ENCODE results near the gene CD300LG. TPM values are rescaled to one million over a fixed set of nuclear protein-coding genes. Genes with fewer than 3 reads are reported as not detected.

CD300LG gene
- total RNA-seq, 2 donors from 2014 or later, result 1.8 to 15.5 TPM

DNA sequence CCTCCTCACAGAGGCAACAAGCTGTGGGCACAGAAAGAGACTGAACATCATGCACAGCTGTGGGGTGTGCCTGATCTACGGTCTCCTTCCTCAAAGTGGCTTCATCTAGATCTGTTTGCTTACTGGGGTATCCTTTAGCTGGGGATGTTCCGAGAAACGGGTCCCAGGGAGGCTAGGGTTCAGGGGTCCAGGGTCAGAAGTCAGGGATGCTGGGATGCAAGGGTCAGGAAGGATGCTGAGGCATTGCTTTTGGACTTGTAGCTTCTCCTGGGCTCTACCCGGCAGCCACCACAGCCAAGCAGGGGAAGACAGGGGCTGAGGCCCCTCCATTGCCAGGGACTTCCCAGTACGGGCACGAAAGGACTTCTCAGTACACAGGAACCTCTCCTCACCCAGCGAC, 6.6 kb downstream of the CD300LG start:
- no peaks in the 10 kb centered on the region for H3K9me3 ChIP-seq
- H3K36me3 ChIP-seq (replicated peaks in 1 of 2; ENCODE audit: insufficient read depth in 1 of 2, low read depth in 2 of 2), result no peaks in the 10 kb centered on the region
- 52 to 82% methylated on average over 6 to 7 of the region's 7 CpGs for WGBS, 2 donors
- no peak overlapping the region for H3K27ac ChIP-seq
- intact Hi-C loops (cut with DNase I), result no loop called here
- H3K27me3 ChIP-seq, result no peaks in the 10 kb centered on the region
- ATAC-seq (no peak), DNase-seq (no peak)
- no peak for TF ChIP-seq POLR2A (IDR thresholded peaks at IDR 0.05)
- TF ChIP-seq, protein P1, sequence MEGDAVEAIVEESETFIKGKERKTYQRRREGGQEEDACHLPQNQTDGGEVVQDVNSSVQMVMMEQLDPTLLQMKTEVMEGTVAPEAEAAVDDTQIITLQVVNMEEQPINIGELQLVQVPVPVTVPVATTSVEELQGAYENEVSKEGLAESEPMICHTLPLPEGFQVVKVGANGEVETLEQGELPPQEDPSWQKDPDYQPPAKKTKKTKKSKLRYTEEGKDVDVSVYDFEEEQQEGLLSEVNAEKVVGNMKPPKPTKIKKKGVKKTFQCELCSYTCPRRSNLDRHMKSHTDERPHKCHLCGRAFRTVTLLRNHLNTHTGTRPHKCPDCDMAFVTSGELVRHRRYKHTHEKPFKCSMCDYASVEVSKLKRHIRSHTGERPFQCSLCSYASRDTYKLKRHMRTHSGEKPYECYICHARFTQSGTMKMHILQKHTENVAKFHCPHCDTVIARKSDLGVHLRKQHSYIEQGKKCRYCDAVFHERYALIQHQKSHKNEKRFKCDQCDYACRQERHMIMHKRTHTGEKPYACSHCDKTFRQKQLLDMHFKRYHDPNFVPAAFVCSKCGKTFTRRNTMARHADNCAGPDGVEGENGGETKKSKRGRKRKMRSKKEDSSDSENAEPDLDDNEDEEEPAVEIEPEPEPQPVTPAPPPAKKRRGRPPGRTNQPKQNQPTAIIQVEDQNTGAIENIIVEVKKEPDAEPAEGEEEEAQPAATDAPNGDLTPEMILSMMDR (IDR thresholded peaks at IDR 0.05), result no peak
- no peak overlapping the region for H3K4me3 ChIP-seq
- H3K4me1 ChIP-seq, result no peaks in the 10 kb centered on the region

DNA sequence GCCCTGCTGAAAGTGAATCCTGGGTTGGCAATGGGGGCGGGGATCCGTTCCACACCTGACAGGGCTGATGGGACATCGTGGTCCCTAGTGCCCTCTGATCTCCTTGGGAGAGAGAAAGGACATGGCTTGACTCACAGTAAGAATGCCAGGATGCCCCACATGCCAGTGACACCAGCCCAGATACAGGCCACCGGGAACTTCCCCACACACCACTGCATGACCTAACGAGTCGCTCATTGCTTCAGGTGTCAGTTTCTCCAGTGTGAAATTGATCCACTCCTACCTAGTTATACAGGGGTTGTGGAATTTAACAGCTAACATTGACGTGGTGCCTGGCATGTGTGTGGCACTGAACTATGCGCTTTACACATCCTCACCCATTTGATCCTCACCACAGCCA, 7.5 kb downstream of the CD300LG start:
- Histone ChIP-seq H3K27ac (no peak overlapping the region), H3K36me3 (replicated peaks in 1 of 2; ENCODE audit: insufficient read depth in 1 of 2, low read depth in 2 of 2) (no peaks in the 10 kb centered on the region), H3K4me3 (no peak overlapping the region), H3K27me3 (no peaks in the 10 kb centered on the region), H3K9me3 (no peaks in the 10 kb centered on the region), H3K4me1 (no peaks in the 10 kb centered on the region)
- DNase-seq (no peak), ATAC-seq (no peak)
- TF ChIP-seq, protein P1 (IDR thresholded peaks at IDR 0.05), result no peak
- TF ChIP-seq POLR2A (IDR thresholded peaks at IDR 0.05), result no peak
- WGBS, 2 donors, result 52 to 73% methylated on average over 7 to 8 of the region's 8 CpGs
- intact Hi-C loops (cut with DNase I), result no loop called here

DNA sequence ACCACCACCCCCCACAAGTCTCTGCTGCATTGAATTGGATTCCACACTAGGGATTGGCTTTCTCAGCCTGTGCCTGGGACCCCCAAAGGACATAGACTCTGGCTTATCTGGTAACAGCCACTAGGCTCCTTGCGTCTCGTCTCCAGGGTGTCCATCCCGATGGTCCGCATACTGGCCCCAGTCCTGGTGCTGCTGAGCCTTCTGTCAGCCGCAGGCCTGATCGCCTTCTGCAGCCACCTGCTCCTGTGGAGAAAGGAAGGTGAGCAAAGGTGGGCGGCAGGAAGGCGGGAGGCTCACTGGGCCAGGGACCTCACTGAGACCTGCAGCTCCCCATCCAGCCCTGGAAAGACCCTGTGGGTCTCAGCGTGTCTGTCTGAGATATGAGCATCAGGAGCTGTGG, 8.1 kb downstream of the CD300LG start:
- no peaks in the 10 kb centered on the region for H3K27me3 ChIP-seq
- 70 to 75% methylated on average over 7 to 9 of the region's 9 CpGs for WGBS, 2 donors
- H3K4me1 ChIP-seq, result no peaks in the 10 kb centered on the region
- no peak overlapping the region for H3K27ac ChIP-seq
- intact Hi-C loops (cut with DNase I), result no loop called here
- TF ChIP-seq, protein P1 (IDR thresholded peaks at IDR 0.05), result no peak
- TF ChIP-seq POLR2A (IDR thresholded peaks at IDR 0.05), result no peak
- ATAC-seq, result no peak
- DNase-seq, result no peak
- H3K9me3 ChIP-seq, result no peaks in the 10 kb centered on the region
- no peaks in the 10 kb centered on the region for H3K36me3 ChIP-seq (replicated peaks in 1 of 2; ENCODE audit: insufficient read depth in 1 of 2, low read depth in 2 of 2)
- no peak overlapping the region for H3K4me3 ChIP-seq

DNA sequence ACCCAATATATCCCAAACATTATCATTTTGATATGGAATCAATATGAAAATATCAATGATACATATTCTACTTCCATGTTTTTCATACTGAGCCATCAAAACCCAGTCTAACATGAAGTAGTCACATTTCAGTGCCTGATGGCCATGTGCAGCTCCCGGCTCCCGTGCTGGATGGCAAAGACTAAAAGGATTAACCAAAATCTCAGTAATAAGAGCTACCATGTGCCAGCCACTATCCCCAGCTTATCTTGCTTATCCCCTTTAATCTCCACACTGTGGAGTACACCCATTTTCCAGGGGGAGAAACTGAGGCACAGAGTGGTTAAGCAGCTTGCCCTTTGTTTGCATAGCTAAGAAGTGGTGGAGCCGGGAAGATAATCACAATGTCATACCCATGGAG, 9.2 kb downstream of the CD300LG start:
- intact Hi-C loops (cut with DNase I), result no loop called here
- TF ChIP-seq, protein P1 (IDR thresholded peaks at IDR 0.05), result no peak
- TF ChIP-seq POLR2A (IDR thresholded peaks at IDR 0.05), result no peak
- Histone ChIP-seq H3K9me3 (no peaks in the 10 kb centered on the region), H3K4me3 (no peak overlapping the region), H3K27me3 (no peaks in the 10 kb centered on the region), H3K36me3 (replicated peaks in 1 of 2; ENCODE audit: insufficient read depth in 1 of 2, low read depth in 2 of 2) (no peaks in the 10 kb centered on the region), H3K4me1 (no peaks in the 10 kb centered on the region), H3K27ac (no peak overlapping the region)
- DNase-seq, result no peak
- WGBS, 2 donors, result 85 to 90% methylated on average over 3 of the region's 3 CpGs
- no peak for ATAC-seq

DNA sequence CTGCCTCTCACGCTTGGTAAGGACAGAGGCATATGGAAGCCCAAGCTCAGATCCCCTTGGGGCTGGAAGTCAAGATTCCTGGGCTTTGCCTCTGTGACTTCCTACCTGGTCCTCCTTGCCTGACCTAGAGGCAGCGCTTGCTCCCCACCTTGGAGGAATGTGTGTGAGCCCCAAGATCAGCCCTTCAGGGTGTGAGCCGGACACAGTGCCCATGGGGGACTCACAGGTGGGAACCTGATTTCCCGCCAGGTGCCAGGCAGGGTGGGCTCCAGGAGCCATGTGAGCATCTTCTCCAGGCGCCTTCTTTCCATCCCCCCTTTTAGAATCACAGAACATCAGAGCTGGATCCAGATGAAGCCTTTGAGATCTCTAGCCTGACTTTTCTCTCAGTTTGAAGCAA, 10.2 kb downstream of the CD300LG start:
- intact Hi-C loops (cut with DNase I), result no loop called here
- H3K36me3 ChIP-seq (replicated peaks in 1 of 2; ENCODE audit: insufficient read depth in 1 of 2, low read depth in 2 of 2), result no peaks in the 10 kb centered on the region
- TF ChIP-seq, protein P1 (IDR thresholded peaks at IDR 0.05), result no peak
- TF ChIP-seq POLR2A (IDR thresholded peaks at IDR 0.05), result no peak
- 100% methylated on average over 1 to 5 of the region's 5 CpGs for WGBS, 2 donors
- DNase-seq (no peak), ATAC-seq (no peak)
- no peak overlapping the region for H3K4me3 ChIP-seq
- H3K27me3 ChIP-seq, result no peaks in the 10 kb centered on the region
- no peak overlapping the region for H3K27ac ChIP-seq
- no peaks in the 10 kb centered on the region for H3K9me3 ChIP-seq
- no peaks in the 10 kb centered on the region for H3K4me1 ChIP-seq

Measured in body of pancreas (tissue), 4 donors.